Measurements from ENCODE around the gene KSR2.

DNA sequence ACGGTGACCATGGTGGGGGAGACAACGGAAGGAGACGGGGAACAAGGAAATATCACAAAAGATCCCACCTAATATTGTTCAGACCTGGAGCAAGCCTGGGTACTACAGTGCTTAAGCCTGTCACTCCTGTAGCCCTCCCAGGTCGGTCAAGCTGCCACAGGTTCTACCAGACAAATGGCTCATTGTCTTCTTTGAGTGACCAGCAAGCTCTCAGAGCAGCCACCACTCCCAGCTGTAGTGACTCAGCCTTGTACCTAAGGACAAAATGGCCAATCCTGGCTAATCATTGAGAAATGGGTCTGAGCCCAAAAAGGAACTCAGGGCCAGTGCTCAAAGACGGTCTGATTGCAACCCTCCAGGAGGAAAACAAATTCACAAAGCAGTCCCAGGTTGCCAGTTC, 368.9 kb downstream of the KSR2 start:
- TF ChIP-seq, protein P1, sequence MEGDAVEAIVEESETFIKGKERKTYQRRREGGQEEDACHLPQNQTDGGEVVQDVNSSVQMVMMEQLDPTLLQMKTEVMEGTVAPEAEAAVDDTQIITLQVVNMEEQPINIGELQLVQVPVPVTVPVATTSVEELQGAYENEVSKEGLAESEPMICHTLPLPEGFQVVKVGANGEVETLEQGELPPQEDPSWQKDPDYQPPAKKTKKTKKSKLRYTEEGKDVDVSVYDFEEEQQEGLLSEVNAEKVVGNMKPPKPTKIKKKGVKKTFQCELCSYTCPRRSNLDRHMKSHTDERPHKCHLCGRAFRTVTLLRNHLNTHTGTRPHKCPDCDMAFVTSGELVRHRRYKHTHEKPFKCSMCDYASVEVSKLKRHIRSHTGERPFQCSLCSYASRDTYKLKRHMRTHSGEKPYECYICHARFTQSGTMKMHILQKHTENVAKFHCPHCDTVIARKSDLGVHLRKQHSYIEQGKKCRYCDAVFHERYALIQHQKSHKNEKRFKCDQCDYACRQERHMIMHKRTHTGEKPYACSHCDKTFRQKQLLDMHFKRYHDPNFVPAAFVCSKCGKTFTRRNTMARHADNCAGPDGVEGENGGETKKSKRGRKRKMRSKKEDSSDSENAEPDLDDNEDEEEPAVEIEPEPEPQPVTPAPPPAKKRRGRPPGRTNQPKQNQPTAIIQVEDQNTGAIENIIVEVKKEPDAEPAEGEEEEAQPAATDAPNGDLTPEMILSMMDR (IDR thresholded peaks at IDR 0.05; ENCODE audit: low read depth, low read length, poor library complexity, severe bottlenecking) = no peak
- TF ChIP-seq EZH2phosphoT487 (IDR thresholded peaks at IDR 0.05; ENCODE audit: borderline replicate concordance, low read length) = no peak
